Measurements from ENCODE around the gene PPP1R1C.

DNA sequence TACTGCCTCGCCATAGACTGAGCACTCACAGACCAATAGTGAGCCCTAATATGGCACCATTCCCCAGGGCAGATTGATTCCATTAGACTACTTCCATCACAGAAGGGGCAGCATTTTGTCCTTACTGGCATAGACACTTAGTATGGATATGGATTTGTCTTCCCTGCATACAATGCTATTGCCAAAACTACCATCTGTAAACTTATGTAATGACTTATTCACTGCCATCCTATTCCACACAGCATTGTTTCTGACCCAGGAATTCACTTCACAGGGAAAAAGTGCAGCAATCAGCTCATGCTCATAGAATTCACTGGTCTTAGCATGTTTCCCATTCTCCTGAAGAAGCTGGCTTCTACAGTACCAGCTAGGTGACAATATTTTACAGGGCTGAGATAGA is 179.0 kb downstream of the PPP1R1C start:
- TF ChIP-seq, protein P1, sequence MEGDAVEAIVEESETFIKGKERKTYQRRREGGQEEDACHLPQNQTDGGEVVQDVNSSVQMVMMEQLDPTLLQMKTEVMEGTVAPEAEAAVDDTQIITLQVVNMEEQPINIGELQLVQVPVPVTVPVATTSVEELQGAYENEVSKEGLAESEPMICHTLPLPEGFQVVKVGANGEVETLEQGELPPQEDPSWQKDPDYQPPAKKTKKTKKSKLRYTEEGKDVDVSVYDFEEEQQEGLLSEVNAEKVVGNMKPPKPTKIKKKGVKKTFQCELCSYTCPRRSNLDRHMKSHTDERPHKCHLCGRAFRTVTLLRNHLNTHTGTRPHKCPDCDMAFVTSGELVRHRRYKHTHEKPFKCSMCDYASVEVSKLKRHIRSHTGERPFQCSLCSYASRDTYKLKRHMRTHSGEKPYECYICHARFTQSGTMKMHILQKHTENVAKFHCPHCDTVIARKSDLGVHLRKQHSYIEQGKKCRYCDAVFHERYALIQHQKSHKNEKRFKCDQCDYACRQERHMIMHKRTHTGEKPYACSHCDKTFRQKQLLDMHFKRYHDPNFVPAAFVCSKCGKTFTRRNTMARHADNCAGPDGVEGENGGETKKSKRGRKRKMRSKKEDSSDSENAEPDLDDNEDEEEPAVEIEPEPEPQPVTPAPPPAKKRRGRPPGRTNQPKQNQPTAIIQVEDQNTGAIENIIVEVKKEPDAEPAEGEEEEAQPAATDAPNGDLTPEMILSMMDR (IDR thresholded peaks at IDR 0.05): no peak
- TF ChIP-seq POLR2A (IDR thresholded peaks at IDR 0.05): no peak
